SU-DHL-6 (cell line): ENCODE results near the gene KCNN3.

Experiments
- H2AFZ ChIP-seq: fragments of 200-600 bp; sonication (generic); 2 replicates; pipeline ENCODE4 v1.6.1; 2014; ENCODE audit warnings: low read depth, mild to moderate bottlenecking, moderate library complexity, mixed read lengths, antibody characterized with exemption, low read length; ENCODE audit not compliant: severe bottlenecking
- H3F3A ChIP-seq: fragments of 200-600 bp; shearing (Covaris generic); 2 replicates; pipeline ENCODE4 v1.6.0; 2016; ENCODE audit warnings: antibody characterized with exemption, mild to moderate bottlenecking; ENCODE audit not compliant: insufficient read depth
- H3K27ac ChIP-seq: fragments of 200-600 bp; sonication (generic); 2 replicates; pipeline ENCODE4 v1.5.1; 2016; ENCODE audit warnings: low read depth, mild to moderate bottlenecking, low read length, moderate library complexity, mixed read lengths
- H3K27me3 ChIP-seq: fragments of 200-600 bp; sonication (generic), shearing (Covaris generic); 2 replicates; pipeline ENCODE4 v1.6.0; 2014; ENCODE audit warnings: mild to moderate bottlenecking, low read length
- H3K36me3 ChIP-seq: fragments of 200-600 bp; sonication (generic); 2 replicates; pipeline ENCODE4 v1.6.1; 2014; ENCODE audit warnings: mild to moderate bottlenecking, low read length, mixed read lengths
- H3K4me2 ChIP-seq: fragments of 300-600, 200-600 bp; shearing (Covaris generic), sonication (generic); 2 replicates; pipeline ENCODE4 v1.6.0; 2014; ENCODE audit warnings: low read length, low read depth, mild to moderate bottlenecking; ENCODE audit not compliant: poor library complexity, severe bottlenecking
- H3K4me3 ChIP-seq: fragments of 200-600 bp; sonication (generic); 2 replicates; pipeline ENCODE4 v1.5.1; 2014; ENCODE audit warnings: antibody characterized with exemption, low read length, mild to moderate bottlenecking, mixed read lengths; ENCODE audit not compliant: insufficient read depth, poor library complexity, severe bottlenecking
- H3K79me2 ChIP-seq: fragments of 200-600 bp; sonication (generic); 2 replicates; pipeline ENCODE4 v1.6.1; 2014; ENCODE audit warnings: mild to moderate bottlenecking, low read length, moderate library complexity; ENCODE audit not compliant: insufficient read depth
- H3K9ac ChIP-seq: fragments of 200-600 bp; sonication (generic); 2 replicates; pipeline ENCODE4 v1.7.0; 2014; ENCODE audit warnings: mild to moderate bottlenecking, low read length
- H3K9me2 ChIP-seq: fragments of 200-600 bp; sonication (generic); replicated peaks from 2 replicates; pipeline ENCODE4 v1.6.1; 2014; ENCODE audit warnings: low read length; ENCODE audit not compliant: insufficient read depth
- H3K9me3 ChIP-seq: fragments of 200-600 bp; sonication (generic); 2 replicates; pipeline ENCODE4 v1.6.1; 2014; ENCODE audit warnings: low read length, mixed read lengths; ENCODE audit not compliant: insufficient read depth
- H4K20me1 ChIP-seq: fragments of 200-600 bp; sonication (generic); 2 replicates; pipeline ENCODE4 v1.6.1; 2014; ENCODE audit warnings: low read depth, mild to moderate bottlenecking, antibody characterized with exemption, low read length, moderate library complexity, mixed read lengths
- EZH2phosphoT487 ChIP-seq: fragments of 200-600 bp; sonication (generic), shearing (Covaris generic); conservative IDR thresholded peaks from 2 replicates; pipeline ENCODE4 v1.6.1; 2018; ENCODE audit warnings: mild to moderate bottlenecking, antibody characterized with exemption, low read length, moderate library complexity, mixed read lengths
- TF ChIP-seq, protein P1 (sequence below): fragments of 200-600 bp; sonication (generic); IDR thresholded peaks from one replicate; pipeline ENCODE4 v1.5.1; 2017; ENCODE audit warnings: antibody characterized with exemption, mild to moderate bottlenecking, low read length, moderate library complexity; ENCODE audit not compliant: insufficient read depth, poor library complexity, severe bottlenecking

Gene KCNN3

DNA sequence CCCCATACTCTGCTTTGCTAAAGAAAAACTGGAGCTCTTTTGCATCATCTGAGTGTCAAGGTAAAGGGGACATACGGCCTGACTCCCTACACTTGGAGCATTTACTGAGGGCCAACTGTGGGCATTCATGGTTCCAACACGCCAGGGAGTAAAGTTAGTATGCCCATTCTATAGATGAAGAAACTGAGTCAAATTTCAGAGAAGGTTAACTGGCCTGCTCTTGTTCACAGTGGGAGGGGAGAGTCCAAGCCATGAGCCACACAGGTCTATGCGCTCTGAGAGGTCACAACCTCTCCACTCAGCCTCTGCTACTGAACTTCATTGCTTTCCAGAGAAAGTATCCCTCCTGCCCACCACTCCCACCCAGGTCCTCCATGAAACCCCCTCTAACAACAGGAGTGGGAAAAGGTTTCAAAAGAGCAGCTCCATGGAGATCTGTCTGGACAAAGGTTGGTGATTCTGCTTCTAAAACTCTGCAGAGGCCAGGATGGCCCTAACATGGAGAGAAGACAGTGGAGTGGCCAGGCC, 6.8 kb upstream of the KCNN3 start:
- H3K36me3 ChIP-seq, result no peaks in the 10 kb centered on the region
- no peak overlapping the region for H3K4me3 ChIP-seq
- TF ChIP-seq EZH2phosphoT487, result no peak
- TF ChIP-seq, protein P1, sequence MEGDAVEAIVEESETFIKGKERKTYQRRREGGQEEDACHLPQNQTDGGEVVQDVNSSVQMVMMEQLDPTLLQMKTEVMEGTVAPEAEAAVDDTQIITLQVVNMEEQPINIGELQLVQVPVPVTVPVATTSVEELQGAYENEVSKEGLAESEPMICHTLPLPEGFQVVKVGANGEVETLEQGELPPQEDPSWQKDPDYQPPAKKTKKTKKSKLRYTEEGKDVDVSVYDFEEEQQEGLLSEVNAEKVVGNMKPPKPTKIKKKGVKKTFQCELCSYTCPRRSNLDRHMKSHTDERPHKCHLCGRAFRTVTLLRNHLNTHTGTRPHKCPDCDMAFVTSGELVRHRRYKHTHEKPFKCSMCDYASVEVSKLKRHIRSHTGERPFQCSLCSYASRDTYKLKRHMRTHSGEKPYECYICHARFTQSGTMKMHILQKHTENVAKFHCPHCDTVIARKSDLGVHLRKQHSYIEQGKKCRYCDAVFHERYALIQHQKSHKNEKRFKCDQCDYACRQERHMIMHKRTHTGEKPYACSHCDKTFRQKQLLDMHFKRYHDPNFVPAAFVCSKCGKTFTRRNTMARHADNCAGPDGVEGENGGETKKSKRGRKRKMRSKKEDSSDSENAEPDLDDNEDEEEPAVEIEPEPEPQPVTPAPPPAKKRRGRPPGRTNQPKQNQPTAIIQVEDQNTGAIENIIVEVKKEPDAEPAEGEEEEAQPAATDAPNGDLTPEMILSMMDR, result no peak
- H3K9me2 ChIP-seq, result no peaks in the 10 kb centered on the region
- H3K9ac ChIP-seq, result no peak overlapping the region
- no peaks in the 10 kb centered on the region for H3K9me3 ChIP-seq
- no peak overlapping the region for H3K4me2 ChIP-seq
- H3K79me2 ChIP-seq, result no peaks in the 10 kb centered on the region
- no peaks in the 10 kb centered on the region for H3F3A ChIP-seq
- H2AFZ ChIP-seq, result no peak overlapping the region
- H3K27ac ChIP-seq, result no peak overlapping the region
- H4K20me1 ChIP-seq, result no peaks in the 10 kb centered on the region
- no peaks in the 10 kb centered on the region for H3K27me3 ChIP-seq

DNA sequence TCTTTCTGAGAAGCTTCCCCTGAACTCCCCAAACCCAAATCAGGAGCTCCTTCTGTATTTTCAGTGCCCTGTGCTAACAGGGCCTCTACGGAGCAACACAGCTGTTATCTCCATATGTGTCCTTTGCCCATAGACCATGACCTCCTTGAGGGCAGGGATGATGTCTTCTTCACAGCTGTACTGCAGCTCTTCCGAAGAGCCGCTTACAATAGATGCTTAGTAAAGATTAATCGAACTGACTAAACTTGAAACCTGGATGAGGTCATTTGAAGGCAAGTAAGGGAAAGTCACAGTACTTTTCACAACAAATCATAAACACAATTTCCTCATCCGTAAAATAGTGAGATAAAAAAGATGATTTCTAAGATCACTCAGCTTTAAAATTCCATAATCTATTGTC, 4.4 kb upstream of the KCNN3 start:
- no peak overlapping the region for H3K4me3 ChIP-seq
- no peaks in the 10 kb centered on the region for H4K20me1 ChIP-seq
- no peak overlapping the region for H3K27ac ChIP-seq
- no peak overlapping the region for H3K4me2 ChIP-seq
- no peaks in the 10 kb centered on the region for H3K36me3 ChIP-seq
- no peaks in the 10 kb centered on the region for H3F3A ChIP-seq
- H3K27me3 ChIP-seq, result no peaks in the 10 kb centered on the region
- no peaks in the 10 kb centered on the region for H3K79me2 ChIP-seq
- no peaks in the 10 kb centered on the region for H3K9me2 ChIP-seq
- no peaks in the 10 kb centered on the region for H3K9me3 ChIP-seq
- H2AFZ ChIP-seq, result no peak overlapping the region
- no peak for TF ChIP-seq EZH2phosphoT487
- TF ChIP-seq, protein P1, result no peak
- H3K9ac ChIP-seq, result no peak overlapping the region

GRCh38 chr1:154873321-154873950, 3.4 kb upstream of the KCNN3 start:
- Histone ChIP-seq H3K9ac (no peak overlapping the region), H3K27ac (no peak overlapping the region), H3K9me3 (no peaks in the 10 kb centered on the region), H4K20me1 (no peaks in the 10 kb centered on the region), H3K9me2 (no peaks in the 10 kb centered on the region), H3F3A (no peaks in the 10 kb centered on the region), H2AFZ (no peak overlapping the region), H3K36me3 (no peaks in the 10 kb centered on the region), H3K27me3 (no peaks in the 10 kb centered on the region), H3K4me2 (no peak overlapping the region), H3K4me3 (no peak overlapping the region), H3K79me2 (no peaks in the 10 kb centered on the region)
- no peak for TF ChIP-seq EZH2phosphoT487
- TF ChIP-seq, protein P1, result no peak
